T47D (cell line): ENCODE measurements around the gene C11orf52.
"Not testable (repeated sequence)": the region's sequence is repeated elsewhere in the genome, so short reads cannot be mapped to it uniquely, and the experiment has no call there.

Experiments used
- DNase-seq, 2 experiments: peaks; one replicate each; pipeline versions ENCODE4 v3.0.0 to v3.0.0-alpha.2; 2011 to 2012; ENCODE audit warnings: low read depth in 1 of 2, low spot score in 1 of 2
- JUND ChIP-seq: IDR thresholded peaks from 2 replicates; pipeline ENCODE4 v1.6.1; 2012; ENCODE audit warnings: low read depth
- in situ Hi-C: cut with HindIII; loops from 2 replicates; pipeline ENCODE4 v1.10.0; 2016; ENCODE audit warnings: low sequenced_read_pairs, low pct_unique_long_range_greater_than_20kb

C11orf52 gene, protein sequence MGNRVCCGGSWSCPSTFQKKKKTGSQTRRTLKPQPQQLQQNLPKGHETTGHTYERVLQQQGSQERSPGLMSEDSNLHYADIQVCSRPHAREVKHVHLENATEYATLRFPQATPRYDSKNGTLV

DNA sequence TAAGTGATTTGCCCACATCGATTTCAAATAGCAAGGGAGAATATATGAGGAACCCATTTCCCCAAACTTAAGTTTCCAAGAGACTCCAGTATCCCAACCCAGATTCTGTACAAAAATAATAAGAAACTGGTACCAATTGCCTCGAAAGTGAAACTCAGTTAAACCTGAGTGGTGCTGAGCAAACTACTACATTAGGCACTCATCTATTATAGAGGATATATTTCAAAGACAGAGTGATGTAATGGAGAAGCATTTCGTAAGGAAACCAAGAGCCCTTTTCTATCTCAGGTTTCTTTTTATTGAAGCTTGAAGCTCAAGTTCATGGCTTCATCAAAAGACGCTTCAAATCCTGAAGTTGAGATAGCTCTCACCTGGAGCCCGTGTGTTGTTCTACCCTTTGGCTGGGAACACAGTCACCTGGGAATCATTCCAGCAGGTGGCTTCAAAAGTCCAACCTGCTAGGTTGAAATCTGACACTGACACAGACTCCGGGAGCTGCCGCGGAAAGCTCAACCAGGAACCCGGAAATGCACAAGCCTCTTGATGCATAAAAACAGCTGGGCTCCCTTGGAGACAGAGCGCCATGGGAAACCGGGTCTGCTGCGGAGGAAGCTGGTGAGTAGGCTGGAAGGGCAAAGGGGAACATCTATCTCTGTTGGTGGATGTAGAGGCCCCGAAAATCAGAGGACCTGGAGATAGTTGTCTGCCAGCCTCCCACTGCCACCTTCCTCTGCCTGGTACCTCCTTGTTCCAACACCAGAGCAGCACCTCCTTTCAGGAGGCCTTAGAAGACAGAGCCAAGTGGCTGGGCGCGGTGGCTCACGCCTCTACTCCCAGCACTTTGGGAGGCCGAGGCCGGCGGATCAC is at the start of gene C11orf52:
C11orf52 (plus strand) TSS at position 524 of the 867 bp plus-strand sequence; CDS start at position 584, 60 bp downstream.
- peak; percentile 81 to 98 for DNase-seq
- no peak for TF ChIP-seq JUND
- in situ Hi-C loops: no loop called here

DNA sequence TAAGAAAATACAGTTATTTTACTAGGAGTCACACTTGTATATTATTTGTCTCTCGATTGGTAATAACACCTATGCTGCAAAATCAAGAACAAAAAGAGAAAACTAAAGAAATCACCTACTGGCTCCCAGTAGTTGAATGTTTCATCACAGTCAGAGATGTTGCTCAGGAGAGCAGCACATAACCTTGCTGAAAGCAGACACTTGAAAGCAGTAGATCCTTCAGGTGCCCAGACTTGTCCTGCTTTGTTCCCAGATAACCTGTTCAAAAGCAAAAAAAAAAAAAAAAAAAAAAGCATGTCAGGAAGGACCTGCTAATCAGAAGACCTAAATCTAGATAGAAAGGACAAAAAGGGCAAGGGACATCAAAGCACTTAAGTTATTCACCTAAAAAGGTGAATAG is 48.6 kb upstream of the C11orf52 start:
- in situ Hi-C loops: no loop called here
- no peak for TF ChIP-seq JUND
- no peak for DNase-seq

DNA sequence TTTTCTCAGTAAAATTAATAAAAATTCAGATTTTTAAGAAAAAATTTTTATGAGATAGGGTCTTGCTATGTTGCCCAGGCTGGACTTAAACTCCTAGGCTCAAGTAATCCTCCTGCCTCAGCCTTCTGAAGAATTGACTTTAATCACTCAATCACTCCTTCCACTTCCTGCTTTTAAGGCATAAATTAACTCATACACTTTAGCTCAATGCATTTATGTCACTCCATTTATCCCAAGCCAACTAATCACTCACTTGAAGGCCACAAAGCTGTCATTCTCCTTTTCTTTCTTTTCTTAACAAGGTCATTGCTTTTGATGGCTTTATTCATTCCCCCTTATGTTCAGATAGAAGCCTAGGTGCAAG is 48.2 kb upstream of the C11orf52 start:
- TF ChIP-seq JUND: no peak
- in situ Hi-C loops: no loop called here
- DNase-seq: no peak

DNA sequence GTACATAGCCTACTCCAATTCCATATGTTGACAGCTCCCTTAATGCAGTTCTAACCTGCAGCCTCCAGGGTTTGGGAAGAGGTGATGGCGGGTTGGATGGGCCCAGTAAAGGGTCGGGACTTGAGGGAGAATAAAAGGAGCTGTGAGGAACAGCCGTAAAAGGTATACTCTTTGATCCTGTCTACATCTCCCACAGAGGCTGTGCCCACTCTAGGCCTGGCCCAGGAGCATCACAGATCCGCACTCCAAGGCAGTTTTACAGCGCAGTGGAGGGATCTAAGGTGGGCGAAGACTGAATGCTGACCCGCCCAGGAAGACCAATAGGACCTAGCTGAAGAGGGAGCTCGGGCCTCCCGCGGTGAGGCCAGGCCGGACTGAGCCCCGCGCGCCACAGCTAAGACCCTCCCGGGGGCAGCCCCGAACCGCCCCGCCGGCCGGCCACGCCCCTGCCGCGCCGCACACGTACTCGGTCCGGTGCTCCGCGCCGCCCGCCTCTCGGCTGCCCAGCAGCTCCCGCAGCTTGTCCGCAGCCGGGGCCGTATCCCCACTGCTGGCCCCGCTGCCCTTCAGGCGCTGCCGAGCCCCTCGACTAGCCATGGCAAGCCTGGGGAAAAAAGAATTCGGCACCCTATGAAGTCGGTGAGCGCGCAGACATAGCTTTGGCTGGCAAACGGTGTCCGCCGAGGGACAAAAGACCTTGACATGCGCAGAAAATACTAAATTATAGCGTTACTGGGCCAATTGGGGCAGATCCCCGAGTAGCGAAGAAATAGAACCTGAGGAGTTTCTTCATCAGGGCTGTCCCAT is 47.6 kb upstream of the C11orf52 start, which contains the start of gene ALG9:
ALG9 (minus strand) TSS at position 696 of the 807 bp plus-strand sequence; CDS start at position 597, 99 bp downstream.
- DNase-seq: peak; percentile 81 to 90
- in situ Hi-C loops: no loop called here
- TF ChIP-seq JUND: no peak

DNA sequence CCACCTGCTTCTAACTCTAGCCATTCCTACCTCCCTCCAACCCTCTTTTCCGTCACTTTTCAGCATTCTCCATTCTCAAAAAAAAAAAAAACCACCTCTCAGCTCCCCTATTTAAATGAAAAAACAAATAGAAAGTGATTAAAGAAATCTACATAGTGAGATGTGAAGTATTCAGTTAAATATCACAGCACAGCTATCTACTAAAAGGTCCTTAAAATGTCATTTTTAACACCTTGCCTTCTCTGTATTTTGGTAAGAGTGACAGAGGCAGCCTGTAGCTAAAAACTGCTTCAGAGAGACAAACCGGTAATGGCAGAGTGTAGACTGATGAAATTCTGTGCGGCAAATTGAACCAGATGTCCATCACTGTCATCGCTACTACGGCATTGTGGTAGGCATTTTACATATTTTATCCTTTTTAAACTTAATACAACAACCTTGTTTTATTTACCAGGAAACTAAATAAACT is 47.0 kb upstream of the C11orf52 start:
- in situ Hi-C loops: no loop called here
- no peak for TF ChIP-seq JUND
- no peak for DNase-seq

DNA sequence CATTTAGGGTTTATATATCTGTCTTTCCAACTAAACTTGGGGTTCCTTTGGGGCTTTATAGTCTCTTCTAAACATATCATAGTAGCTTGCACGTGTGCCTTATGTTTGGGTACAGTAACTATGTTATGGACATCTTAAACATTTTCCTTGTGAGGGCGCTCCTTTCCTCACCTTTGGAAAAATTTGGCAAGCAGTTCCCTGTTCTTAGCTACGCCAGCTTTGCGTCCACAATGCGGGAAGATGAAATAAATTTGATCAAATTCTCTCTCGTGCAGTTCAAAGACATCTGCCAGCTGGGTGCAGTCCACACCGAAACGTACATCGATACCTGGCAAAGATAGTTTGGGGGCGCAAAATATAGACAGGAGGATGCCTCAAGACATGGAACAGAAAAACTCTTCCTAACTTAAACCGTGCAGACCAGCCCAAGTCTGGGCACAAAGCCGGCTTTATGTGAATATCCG is 40.3 kb upstream of the C11orf52 start:
- in situ Hi-C loops: no loop called here
- DNase-seq: peak; percentile 18 to 73

DNA sequence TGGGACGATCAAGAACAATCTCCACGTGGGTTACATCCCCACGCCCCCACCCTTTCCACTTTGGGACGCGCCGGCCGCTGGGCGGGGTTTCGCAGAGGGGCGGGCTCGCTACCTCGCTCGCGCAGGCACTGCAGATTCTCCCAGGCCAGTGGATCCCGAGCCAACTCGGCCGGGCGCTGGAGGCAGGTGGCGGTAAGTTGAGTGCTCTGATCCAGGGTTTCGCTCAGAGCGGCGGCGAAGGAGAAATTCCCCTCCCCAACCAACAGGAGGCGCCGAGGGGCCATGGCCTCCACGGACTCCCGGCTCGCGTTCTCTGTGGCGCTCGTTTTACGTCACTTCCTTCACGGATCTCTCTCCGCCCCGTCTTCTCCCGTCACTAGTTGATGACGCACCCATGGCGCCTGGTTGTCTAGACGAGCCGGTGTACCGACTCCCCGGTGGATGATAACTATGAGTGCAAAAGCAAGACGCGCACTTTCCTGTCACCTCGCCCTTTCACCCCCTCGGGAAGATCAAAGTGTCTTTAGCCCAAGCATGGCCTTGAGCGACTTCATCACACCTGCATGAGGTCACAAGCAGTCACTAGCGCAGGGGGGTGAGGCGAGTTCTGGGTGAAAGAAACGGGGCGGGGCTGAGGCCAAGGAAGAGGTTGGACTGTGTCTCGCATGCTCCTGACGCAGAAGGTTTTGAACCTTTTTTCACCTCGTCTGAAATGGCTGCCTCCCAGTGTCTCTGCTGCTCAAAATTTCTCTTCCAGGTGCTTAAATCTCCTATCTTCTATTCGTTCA is 39.7 kb upstream of the C11orf52 start, which contains the start of the genes CFAP68 and FDXACB1:
CFAP68 (plus strand) TSS at position 693 of the 788 bp plus-strand sequence; CDS start at position 713, 20 bp downstream.
FDXACB1 (minus strand) TSS at position 317 of the 788 bp plus-strand sequence; CDS start at position 284, 33 bp downstream.
- peak; percentile 81 to 99 for DNase-seq
- in situ Hi-C loops: no loop called here
- no peak for TF ChIP-seq JUND

More for the DNA sequence above, 40.3 kb upstream of the C11orf52 start:
- TF ChIP-seq JUND: no peak

DNA sequence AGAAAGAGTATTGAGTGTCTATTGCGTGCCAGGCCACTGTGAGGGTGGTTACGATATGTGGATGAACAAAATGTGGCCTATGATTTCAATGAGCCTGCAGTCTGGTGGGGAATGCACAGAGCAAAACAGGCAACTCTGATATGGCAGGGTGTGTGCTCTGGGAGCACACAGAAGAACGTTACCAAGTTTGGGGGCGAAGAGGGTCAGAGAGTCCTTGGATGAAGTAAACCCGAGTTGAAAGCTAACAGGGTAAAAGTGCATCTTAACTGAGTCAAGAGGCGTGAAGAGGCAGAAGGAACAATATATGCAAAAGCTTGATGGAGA is 39.1 kb upstream of the C11orf52 start:
- no peak for TF ChIP-seq JUND
- no peak for DNase-seq
- in situ Hi-C loops: no loop called here

DNA sequence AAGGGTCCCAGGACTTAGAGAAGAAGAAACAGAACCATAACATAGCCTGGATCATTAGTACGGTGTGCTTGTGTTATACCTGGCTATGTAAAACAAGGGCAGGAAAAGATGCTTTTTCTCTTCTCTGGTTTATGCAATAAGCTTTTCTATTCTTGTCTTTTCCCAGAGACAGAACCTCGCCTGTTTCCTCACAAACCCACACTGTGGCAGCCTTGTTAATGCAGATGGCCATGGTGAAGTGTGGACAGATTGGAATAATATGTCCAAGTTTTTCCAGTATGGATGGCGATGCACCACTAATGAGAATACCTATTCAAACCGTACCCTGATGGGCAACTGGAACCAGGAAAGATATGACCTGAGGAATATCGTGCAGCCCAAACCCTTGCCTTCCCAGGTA is 36.5 kb upstream of the C11orf52 start:
- TF ChIP-seq JUND: no peak
- in situ Hi-C loops: no loop called here
- no peak for DNase-seq

DNA sequence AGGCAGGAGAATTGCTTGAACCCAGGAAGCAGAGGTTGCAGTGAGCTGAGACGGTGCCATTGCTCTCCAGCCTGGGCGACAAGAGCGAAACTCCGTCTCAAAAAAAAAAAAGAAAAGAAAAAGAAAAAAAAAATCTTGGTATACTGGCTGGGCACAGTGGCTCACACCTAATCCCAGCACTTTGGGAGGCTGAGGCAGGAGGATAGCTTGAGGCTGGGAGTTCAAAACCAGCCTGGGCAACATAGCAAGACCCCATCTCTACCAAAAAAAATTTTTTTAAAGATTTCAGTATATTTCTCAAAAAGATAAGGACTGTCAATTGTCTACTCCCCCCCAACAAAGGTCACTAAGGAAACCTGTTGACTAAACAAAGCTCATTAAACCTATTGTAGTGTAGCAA is 33.7 kb upstream of the C11orf52 start:
- in situ Hi-C loops, DNase-seq: not testable (repeated sequence)

DNA sequence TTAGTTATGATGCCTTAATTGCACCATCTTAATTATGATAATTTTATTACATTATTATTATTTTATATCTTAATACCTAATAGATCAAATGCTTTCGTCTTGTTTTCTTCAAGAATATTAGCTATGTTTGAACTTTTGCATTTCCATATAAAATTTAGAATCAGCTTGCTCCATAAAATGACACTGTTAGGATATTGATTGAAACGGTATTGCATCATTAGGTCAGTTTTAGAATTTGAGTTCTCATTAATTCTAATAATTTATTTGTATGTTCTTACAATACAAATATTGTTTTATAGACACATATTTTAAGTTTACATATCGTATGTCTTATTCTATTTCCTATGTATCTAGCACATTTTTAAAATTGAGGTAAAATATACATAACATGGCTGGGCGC is 32.7 kb upstream of the C11orf52 start:
- DNase-seq: no peak
- no peak for TF ChIP-seq JUND
- in situ Hi-C loops: no loop called here

DNA sequence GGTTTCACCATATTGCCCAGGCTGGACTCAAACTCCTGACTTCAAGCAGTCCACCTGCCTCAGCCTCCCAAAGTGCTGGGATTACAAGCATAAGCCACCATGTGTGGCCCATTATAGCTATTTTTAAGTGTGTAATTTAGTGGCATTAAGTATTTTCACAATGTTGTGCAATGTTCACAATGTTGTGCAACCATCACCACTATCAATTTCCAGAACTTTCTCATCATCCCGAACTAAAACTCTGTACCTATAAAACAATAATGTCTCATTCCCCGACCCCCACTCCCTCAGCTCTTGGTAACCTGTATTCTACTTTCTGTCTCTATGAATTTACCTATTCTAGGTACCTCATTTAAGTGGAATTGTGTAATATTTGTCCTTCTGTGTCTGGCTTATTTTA is 31.9 kb upstream of the C11orf52 start:
- no peak for TF ChIP-seq JUND
- in situ Hi-C loops: no loop called here
- DNase-seq: no peak
